Stimulated activated CD8-positive, alpha-beta memory T cell treated with anti-CD3 and anti-CD28 coated beads, Interleukin-15, amount 100 ng/mL, for 4 hours (primary cell): Measurements from ENCODE around the gene PLCH1.

Experiments used
- DNase-seq, 2 donors: peaks; one replicate each; pipeline ENCODE4 v3.0.0-alpha.2; 2020; ENCODE audit warnings: low read depth in 2 of 2

PLCH1 gene

GRCh38 chr3:155682426-155683343 lies 62.2 kb downstream of the PLCH1 start:
- DNase-seq: no peak

GRCh38 chr3:155676252-155676981 lies 68.5 kb downstream of the PLCH1 start:
- no peak for DNase-seq

GRCh38 chr3:155675094-155675493 lies 69.8 kb downstream of the PLCH1 start:
- DNase-seq: no peak

- no peak for DNase-seq
These were observed 71.5 kb downstream of the PLCH1 start for GRCh38 chr3:155673421-155673820.

GRCh38 chr3:155670335-155670734 lies 74.5 kb downstream of the PLCH1 start:
- DNase-seq: no peak

GRCh38 chr3:155667988-155668387 lies 76.9 kb downstream of the PLCH1 start:
- DNase-seq: no peak

GRCh38 chr3:155664925-155665695 lies 79.8 kb downstream of the PLCH1 start:
- DNase-seq: no peak

- no peak for DNase-seq
These were observed 81.2 kb downstream of the PLCH1 start for GRCh38 chr3:155663467-155664212.

GRCh38 chr3:155661760-155662159 lies 83.1 kb downstream of the PLCH1 start:
- DNase-seq: no peak

GRCh38 chr3:155661042-155661441 lies 83.8 kb downstream of the PLCH1 start:
- no peak for DNase-seq

GRCh38 chr3:155658671-155659261 lies 86.1 kb downstream of the PLCH1 start:
- DNase-seq: no peak

- no peak for DNase-seq
These were observed 86.9 kb downstream of the PLCH1 start for GRCh38 chr3:155658006-155658405.

GRCh38 chr3:155657161-155657560 lies 87.7 kb downstream of the PLCH1 start:
- no peak for DNase-seq

- DNase-seq: no peak
These were observed 88.4 kb downstream of the PLCH1 start for GRCh38 chr3:155656466-155656865.

- no peak for DNase-seq
These were observed 93.2 kb downstream of the PLCH1 start for GRCh38 chr3:155651489-155652218.

GRCh38 chr3:155648013-155648591 lies 96.8 kb downstream of the PLCH1 start:
- DNase-seq: no peak

- DNase-seq: no peak
These were observed 97.7 kb downstream of the PLCH1 start for GRCh38 chr3:155647206-155647605.

GRCh38 chr3:155646669-155647068 lies 98.2 kb downstream of the PLCH1 start:
- no peak for DNase-seq

- DNase-seq: no peak
These were observed 98.7 kb downstream of the PLCH1 start for GRCh38 chr3:155646128-155646527.

- DNase-seq: no peak
These were observed 101.2 kb downstream of the PLCH1 start for GRCh38 chr3:155643581-155644165.
